Kidney capillary endothelial cell (primary cell): Measurements from ENCODE around the gene CAST.
A peak's percentile ranks its signal among the peaks of the same experiment; 100 is the strongest.
"Not testable (repeated sequence)": the region's sequence is repeated elsewhere in the genome, so short reads cannot be mapped to it uniquely, and the experiment has no call there.

Source experiments
- DNase-seq: peaks from one replicate; pipeline ENCODE4 v3.0.0-alpha.2; 2018; ENCODE audit warnings: low spot score

The CAST gene

GRCh38 chr5:96714951-96715451, 52.8 kb downstream of the CAST start:
- no peak for DNase-seq

GRCh38 chr5:96716007-96716406, 53.8 kb downstream of the CAST start:
- DNase-seq: no peak

- DNase-seq: no peak
Measured at GRCh38 chr5:96716716-96717115, 54.5 kb downstream of the CAST start.

GRCh38 chr5:96717874-96718273, 55.7 kb downstream of the CAST start:
- no peak for DNase-seq

GRCh38 chr5:96718635-96719077, 56.5 kb downstream of the CAST start:
- DNase-seq: no peak

- DNase-seq: no peak
Measured at GRCh38 chr5:96720408-96720807, 58.2 kb downstream of the CAST start.

GRCh38 chr5:96721351-96721977, 59.3 kb downstream of the CAST start:
- DNase-seq: no peak

GRCh38 chr5:96725257-96725656, 63.1 kb downstream of the CAST start:
- no peak for DNase-seq

GRCh38 chr5:96726802-96727201, 64.6 kb downstream of the CAST start:
- no peak for DNase-seq

- no peak for DNase-seq
Measured at GRCh38 chr5:96729156-96729555, 67.0 kb downstream of the CAST start.

- no peak for DNase-seq
Measured at GRCh38 chr5:96730586-96730985, 68.4 kb downstream of the CAST start.

- no peak for DNase-seq
Measured at GRCh38 chr5:96733771-96734500, 71.8 kb downstream of the CAST start.

- DNase-seq: no peak
Measured at GRCh38 chr5:96734871-96735325, 72.7 kb downstream of the CAST start.

GRCh38 chr5:96736937-96737336, 74.8 kb downstream of the CAST start:
- no peak for DNase-seq

- DNase-seq: no peak
Measured at GRCh38 chr5:96741106-96741505, 78.9 kb downstream of the CAST start.

- no peak for DNase-seq
Measured at GRCh38 chr5:96741891-96742309, 79.7 kb downstream of the CAST start.

GRCh38 chr5:96742538-96742937, 80.4 kb downstream of the CAST start:
- no peak for DNase-seq

- DNase-seq: peak; percentile 75
Measured at GRCh38 chr5:96743065-96743768, 81.0 kb downstream of the CAST start.

- no peak for DNase-seq
Measured at GRCh38 chr5:96743805-96744204, 81.6 kb downstream of the CAST start.

- not testable (repeated sequence) for DNase-seq
Measured at GRCh38 chr5:96744218-96744617, 82.0 kb downstream of the CAST start.

- no peak for DNase-seq
Measured at GRCh38 chr5:96745025-96745424, 82.8 kb downstream of the CAST start.

- DNase-seq: no peak
Measured at GRCh38 chr5:96745844-96746531, 83.8 kb downstream of the CAST start.
